Stromal cell of bone marrow (primary cell): Measurements from ENCODE around the gene ECM1.

Source experiments
- DNase-seq: peaks from one replicate; pipeline ENCODE4 v3.0.0-alpha.2; 2012; ENCODE audit warnings: low read depth

ECM1 gene

DNA sequence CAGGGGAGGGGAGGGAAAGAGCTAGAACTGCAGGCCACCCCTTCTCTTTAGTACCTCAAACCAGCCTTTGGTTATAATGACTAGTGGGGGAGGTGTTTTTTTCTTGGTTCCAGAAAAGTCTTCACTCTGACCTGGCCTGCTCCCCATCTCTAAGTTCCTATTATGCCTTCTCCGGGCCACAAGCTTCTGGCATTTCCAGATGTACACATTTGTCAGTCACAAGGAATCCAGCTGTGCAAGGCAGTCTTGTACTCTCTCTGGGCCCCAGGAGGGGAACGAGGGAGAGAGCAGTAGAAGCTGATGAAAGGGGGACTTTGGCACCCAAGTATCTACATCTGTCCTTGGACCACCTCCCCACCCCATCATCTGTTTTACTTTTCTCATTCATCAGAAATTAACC lies 4.9 kb downstream of the ECM1 start:
- DNase-seq, result no peak

DNA sequence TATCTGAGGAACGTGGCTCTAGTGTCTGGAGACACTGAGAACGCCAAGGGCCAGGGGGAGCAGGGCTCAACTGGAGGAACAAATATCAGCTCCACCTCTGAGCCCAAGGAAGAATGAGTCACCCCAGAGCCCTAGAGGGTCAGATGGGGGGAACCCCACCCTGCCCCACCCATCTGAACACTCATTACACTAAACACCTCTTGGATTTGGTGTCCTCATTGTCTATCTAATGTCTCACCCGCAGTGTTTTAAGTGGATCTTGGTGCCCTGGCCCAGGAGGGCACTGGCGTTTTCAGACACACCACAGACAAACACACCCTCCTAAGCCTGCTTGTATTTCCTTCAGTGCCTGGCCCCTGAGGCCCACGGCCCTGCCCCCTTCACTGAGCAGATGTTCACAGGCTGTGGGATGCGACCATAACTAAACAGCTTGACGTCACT lies 5.5 kb downstream of the ECM1 start:
- DNase-seq, result no peak

DNA sequence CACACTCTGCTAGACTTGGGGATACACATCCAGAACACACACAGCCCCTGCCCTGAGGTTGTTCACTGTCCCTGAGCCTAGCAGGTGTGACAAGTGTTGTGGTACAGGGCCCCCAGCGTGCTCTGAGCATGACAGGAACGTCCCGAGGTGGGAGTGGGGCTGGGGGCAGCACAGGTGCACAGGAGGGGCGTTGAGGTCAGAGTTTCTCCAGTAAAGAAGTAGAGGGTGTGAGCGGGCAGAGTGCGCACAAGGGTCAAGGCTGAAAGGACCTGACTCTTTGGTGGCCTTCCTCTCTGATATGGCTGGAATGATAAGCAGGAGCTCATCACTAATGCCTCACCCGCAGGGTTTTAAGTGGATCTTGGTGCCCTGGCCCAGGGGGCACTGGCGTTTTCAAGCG lies 6.4 kb downstream of the ECM1 start:
- no peak for DNase-seq

GRCh38 chr1:150514913-150515327 lies 7.0 kb downstream of the ECM1 start:
- no peak for DNase-seq

- DNase-seq, result peak; percentile 95
These were observed 7.6 kb downstream of the ECM1 start, which contains the start of gene FALEC for GRCh38 chr1:150515328-150516049. Gene FALEC (plus strand): TSS chr1:150515752.

GRCh38 chr1:150516050-150516591 lies 8.2 kb downstream of the ECM1 start:
- no peak for DNase-seq

GRCh38 chr1:150516616-150517015 lies 8.7 kb downstream of the ECM1 start:
- no peak for DNase-seq

GRCh38 chr1:150521196-150521968 lies 13.5 kb downstream of the ECM1 start:
- no peak for DNase-seq

DNA sequence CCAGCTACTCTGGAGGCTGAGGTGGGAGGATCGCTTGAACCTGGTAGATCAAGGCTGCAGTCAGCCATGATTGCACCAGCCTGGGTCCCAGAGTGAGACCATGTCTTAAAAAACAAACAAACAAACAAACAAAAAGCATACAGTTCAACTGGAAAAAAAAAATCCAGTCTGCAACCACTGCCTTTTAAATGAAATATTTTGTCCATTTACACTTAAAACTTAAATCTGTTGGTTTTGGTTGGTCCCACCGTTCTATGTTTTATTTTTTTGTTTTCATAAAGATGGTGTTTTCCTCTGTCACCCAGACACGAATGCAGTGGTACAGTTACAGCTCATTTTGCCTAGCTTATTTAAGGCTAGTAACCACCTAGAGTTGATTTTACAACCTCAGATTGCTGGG lies 17.4 kb downstream of the ECM1 start:
- no peak for DNase-seq

DNA sequence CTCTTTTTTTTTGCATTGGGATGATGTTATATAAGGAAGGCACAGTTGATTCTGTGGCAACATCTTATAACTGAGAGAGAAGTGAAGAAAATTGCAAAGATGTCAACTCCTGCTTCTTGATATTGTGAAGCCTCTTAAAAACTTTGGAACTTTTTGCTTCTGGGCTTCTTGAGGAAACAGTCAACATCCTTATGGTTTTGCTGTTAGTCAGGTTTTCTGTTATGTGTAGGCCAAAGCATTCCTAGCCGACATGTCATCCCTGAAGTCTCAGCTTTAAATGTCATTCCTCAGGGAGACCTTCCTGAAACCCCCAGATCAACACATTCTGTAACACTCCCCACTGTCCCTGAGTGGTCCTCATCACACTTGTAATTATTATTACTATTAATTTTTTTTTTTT lies 20.3 kb downstream of the ECM1 start:
- peak; percentile 68 for DNase-seq

GRCh38 chr1:150529017-150529416 lies 21.1 kb downstream of the ECM1 start:
- DNase-seq, result peak; percentile 69

- DNase-seq, result no peak
These were observed 22.7 kb downstream of the ECM1 start for GRCh38 chr1:150530491-150531159.

DNA sequence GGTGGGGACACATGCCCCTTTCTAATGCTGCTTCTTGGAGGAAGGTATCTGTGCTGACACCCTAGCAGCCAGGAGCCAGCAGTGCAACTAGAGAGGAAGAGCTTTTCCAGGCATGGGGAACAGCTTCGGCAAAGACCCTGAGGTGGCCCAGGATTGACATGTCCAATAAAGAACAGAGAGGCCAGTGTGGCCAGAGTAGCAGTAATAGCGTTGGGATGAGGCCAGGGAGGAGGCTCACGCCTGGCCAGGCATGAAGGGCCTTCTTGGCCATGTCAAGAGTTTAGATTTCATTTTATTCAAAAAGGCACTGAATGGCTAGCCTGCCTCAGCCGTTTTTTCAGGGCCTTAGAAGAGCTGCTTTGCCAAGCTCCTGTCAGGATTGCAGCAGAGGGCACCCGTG lies 25.0 kb downstream of the ECM1 start:
- no peak for DNase-seq

DNA sequence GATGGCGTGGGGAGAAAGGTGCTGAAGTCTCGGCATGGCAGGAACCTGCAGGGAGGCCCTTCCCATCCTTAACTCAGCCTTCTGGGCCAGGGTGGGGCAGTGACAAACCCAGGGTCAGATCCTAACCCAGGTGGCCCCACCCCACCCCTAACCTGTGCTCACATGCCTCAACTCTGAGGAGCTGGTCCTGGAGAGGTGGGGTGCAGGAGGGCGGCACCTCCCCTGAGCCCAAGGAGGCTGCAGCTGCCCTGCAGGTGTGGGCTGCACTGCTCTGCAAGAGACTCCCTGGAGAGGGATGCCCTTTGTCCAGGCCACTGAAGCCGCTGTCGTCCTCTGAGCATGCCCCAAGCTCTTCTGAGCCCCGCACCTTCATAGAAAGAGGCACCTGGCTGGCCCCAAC lies 26.1 kb downstream of the ECM1 start:
- DNase-seq, result no peak

- no peak for DNase-seq
These were observed 27.8 kb downstream of the ECM1 start for GRCh38 chr1:150535511-150536287.

DNA sequence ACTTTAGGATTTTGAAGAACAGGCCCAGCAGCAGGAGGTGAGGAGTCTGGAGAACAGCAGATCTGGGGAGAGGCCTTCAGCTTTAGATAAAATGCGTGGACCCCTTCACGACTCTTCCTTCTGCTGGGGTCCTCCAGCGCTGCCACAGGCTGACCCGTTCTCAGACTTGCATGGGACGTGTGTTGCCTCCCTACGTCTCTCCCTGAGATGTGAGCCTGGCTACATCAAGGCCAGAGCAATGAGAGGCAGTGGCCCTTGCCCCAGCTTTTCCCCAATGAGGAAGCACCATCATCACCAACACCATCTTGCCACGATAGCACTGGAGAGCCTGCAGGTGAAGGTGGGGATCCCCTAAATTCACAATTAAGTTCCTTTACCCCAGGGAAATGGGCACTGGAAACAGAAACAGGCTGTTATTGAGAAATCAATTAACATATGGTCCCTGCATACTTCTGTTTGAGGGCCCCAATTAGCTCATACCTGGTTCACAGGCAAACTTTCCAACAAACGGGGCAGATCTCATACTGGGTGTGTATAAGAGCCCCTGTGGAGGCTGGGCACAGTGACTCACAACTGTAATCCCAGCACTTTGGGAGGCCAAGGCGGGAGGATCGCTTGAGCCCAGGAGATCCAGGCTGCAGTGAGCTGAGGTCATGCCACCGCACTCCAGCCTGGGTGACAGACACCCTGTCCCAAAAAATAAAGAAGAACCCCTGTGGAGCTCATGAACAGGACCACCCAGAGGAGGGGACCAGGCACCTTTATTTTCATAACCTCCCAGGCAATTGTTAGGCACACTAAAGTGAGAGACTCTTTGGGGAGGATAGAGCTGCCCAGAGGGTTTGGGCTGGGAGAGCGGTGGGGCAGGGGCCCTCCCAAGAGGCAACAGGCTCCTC lies 29.2 kb downstream of the ECM1 start:
- DNase-seq, result no peak

DNA sequence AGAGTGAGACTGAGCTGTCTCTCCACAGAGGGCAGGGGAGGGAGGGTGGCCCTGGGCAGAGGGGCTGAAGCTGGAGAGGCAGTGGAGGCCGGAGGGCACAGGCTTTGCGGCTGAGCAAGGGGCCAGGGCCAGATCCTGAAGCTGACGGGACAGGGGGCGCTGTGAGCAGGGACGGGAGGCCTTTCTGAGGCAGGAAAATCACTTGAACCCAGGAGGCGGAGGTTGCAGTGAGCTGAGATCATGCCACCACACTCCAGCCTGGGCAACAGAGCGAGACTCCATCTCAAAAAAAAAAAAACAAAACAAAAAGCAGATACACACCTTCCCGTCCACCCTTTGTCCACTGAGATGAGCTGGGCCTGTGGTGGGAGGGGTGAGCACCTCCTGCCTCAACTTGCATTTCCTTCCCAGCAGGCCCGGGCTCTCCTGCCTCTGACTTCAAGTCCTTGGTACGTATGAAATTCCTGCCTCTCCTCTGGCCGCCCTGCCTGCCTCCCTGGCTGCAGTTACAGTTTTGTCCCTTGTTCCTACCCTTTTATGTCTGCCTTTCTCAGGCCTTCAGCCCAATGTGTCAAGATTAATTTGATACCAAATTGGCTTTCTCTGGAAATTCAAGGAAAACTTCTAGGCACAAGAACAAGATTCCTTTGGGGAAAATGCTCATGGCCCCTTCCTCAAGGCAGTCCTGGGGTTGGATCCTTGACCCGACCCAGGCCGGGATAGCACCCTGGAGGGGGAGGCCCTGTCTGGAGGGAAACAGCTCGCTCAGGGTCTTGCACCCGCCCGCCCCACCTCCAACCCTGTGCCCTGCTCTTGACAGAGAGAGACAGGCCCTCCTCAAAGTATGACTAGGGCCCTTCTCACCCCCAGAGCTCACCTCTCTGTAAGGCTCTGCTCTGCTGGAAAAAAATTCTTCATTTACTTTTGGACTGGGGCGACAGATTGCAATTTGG lies 30.1 kb downstream of the ECM1 start:
- DNase-seq, result no peak

DNA sequence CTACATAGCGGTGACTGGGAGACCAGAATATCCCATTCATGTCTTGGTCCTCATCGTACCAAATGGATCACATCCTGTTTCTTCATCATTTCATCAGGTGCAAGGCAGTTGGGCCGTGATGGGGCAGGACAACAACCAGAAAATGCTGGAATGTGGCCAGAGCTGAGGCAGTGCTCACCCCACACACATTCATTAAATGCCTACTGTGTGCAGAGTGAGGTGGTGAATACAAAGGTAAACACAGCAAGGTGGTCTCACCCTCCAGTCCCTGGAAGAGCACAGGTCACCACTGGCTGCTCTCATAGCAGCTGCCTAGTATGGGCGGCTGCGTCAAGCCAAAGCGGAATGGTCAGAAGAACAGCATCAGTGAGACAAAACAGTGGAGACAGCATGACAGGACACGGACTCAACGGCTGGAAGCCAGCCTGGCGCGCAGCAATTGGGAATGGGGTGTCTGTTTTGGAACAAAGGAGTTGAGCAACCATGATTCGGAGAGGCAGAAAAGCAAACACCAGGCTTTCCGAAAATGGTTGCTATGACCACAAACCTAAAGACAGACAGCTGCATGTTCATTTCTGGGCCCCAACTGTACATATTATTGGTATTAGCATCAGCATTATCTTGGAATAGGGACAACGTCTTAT lies 35.7 kb downstream of the ECM1 start:
- DNase-seq, result no peak

GRCh38 chr1:150544204-150544603 lies 36.3 kb downstream of the ECM1 start:
- no peak for DNase-seq
